NCI-H1417 (cell line): Measurements from ENCODE around the gene RRP8.

Source experiments
- DNase-seq, 3 experiments: peaks; one replicate each; lab custom pipeline; 2025; lab: John Stamatoyannopoulos, UW

The RRP8 gene

DNA sequence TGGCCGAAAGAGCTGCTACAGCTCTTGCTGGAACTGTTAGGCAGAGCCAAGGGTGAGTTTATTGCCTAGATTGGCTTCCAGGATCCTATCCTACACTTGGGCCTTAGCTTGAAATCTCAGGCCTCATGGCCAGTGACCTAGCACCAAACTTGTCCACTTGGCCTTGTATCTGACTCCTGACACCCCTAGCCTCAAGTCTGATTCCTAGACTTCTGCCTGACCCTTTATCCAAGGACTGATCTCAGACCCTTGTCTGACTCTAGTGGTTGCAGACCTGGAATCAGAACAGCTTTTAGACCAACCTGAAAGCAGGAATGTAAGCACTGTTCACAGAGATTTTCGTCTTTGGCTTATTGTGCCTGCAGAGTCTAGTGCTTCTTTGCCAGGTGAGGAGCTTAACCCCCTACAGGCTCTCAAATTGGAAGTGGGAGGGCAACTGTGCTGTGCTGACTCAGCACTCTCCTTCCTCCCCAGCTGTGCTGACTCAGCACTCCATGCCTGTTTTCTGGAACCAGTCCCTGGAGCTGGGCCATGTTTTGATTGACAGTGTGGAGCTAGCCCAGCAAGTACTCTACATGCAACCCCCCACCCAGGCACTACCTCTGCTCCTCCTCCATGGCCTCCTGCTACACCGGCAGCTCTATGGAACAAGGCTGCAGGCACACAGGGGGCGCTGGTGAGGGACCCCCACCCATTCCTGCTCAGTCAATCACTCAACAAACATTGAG, 35.1 kb downstream of the RRP8 start:
- peak in 2 of 3 experiments; percentile 14 to 67 for DNase-seq

DNA sequence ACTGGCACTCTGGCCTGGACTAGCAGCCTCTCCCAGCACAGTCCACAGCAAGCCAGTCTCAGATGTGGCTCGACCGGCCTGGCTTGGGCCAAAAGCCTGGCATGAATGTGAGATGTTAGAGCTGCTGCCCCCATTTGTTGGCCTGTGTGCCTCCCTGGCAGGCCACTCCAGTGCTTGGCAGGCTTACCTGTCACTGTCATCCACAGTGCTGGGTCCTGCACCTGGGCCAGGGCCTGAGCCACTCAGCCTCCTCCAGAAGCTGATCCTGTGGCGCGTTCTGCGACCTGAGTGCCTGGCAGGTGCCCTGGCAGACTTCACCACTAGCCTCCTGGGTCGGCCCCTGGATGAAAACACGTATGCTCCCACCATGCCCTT, 36.1 kb downstream of the RRP8 start:
- DNase-seq, result no peak

DNA sequence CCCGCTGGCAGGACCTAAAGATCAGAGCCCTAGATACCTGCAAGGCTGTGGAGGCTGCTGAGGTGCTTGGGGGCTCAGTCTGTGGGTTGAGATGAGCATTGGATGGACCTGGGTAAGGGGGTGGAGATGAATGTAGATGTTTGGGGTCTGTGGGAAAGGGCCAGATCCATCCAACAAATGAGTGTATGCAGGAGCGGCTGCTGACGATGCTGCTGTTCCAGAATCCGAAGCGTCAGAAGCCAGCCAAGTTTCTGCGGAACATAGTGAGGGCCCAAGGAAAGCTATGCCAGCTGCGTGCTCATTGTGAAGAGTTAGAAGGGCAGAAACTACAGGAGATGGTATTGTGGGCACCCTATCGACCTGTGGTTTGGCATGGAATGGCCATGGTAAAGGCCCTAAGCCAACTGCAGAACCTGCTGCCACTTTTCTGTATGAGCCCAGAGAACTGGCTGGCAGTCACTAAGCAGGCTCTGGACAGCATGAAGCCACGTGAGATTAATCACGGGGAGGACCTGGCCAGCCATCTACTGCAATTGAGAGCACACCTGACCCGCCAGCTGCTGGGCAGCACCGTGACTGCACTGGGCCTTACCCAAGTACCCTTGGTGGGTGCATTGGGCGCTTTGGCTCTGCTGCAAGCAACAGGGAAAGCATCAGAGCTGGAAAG, 36.6 kb downstream of the RRP8 start:
- no peak for DNase-seq

DNA sequence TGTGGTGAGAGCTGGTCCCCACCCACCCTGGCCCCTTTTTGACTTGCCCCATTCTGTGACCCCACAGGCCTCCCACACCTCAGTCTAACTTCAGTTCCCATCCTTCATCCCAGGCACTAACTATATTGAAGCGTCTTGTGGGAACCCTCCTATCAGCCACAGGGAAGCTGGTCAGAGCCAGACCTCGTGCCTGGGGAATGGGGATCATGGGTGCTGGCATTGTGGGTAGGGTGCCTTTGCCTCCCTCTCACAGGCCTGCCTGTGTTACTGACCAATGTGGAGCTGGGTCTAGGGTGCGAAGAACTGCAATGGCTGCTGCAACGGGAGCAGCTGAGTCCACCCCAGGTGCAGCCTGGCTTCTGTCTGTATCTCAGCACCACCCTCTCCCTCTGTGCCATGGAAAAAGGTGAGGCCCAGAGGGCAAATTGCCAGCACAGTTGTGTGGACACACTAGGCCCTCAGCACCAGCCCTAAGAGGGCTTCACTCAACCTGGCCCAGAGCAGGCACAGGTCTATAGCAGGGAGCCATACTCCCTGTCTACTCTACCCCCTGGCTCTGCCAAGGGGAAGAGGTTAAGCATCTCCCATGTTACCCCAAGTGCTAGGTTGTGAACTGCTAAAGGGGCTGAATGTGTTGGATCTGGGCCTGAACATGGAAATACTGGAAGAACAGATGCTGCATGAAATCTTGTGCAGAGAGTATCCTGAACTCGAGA, 37.3 kb downstream of the RRP8 start:
- no peak for DNase-seq

DNA sequence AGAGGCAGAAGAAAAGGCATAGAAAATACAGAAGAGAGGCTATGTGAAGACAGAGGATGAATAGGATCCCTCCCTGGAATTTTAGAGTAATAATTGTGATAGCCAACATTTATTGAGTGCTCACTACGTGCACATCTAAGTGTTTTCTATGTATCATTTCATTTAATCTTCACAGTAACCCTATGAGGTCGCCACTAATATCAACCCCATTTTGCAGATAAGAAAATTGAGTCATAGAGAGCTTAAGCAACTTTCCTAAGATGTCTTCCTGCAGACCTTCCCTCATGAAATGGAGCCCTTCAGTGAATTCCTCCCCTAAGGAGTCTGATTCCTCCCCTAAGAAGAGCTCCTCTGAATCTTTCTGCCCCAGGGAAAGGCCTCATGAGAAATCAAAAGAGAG, 38.1 kb downstream of the RRP8 start:
- DNase-seq, result no peak

DNA sequence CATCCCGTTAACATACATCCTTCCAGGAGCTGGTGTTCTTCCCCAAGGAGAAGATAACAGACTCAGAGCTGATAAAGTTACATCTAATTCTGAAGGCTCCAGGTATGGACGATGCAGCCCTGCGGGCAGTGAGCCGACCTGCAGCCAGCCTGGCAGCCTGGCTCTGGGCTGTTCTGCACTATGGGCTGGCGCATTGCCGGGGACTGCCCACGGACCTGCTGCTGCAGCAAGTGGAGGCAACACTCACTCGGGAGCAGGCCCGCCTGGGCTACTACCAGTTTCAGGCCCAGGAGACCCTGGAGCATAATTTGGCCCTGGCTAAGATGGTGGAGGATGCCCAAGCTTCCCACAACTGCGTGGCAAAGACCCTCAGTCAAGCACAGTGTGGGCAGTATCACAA, 39.7 kb downstream of the RRP8 start:
- no peak for DNase-seq

DNA sequence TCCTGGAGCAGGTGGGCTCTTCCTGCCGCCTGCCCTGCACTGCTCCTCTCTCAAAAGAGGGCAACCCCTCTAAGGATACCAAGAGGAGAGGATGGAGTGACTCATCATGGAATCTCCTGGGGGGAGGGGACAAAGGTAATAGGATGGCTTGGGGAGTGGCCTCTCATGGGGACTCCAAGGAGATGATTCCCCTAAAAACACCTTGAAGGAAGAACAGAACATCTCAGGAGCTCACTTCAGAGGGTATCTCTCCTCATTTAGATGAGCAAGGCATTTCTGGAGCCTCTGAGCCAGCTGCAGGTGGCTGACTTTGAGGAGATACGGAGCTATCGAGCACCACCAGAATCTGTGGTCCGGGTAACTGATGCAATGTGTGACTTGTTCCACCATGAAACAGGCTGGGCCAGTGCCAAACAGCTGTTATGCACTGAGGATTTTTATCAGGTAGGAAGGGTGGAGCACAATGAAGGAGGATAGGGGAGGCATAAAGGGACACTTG, 40.2 kb downstream of the RRP8 start:
- no peak for DNase-seq

DNA sequence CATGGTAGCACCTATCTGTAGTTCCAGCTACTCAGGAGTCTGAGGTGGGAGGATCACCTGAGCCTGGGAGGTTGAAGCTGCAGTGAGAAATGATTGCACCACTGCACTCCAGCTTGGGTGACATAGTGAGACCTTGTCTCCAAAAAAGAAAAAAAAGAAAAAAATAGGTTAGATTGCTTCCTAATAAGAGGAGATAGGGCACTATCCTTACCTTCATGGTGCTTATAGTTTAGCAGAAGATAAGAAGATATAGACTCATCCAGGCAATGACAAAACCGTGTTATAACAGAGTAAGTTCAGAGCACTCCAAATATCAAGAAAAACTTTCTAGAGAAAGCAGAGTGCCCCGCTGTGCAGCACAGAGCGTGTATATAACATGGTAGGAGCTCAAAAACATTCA, 42.1 kb downstream of the RRP8 start:
- DNase-seq, result no peak

DNA sequence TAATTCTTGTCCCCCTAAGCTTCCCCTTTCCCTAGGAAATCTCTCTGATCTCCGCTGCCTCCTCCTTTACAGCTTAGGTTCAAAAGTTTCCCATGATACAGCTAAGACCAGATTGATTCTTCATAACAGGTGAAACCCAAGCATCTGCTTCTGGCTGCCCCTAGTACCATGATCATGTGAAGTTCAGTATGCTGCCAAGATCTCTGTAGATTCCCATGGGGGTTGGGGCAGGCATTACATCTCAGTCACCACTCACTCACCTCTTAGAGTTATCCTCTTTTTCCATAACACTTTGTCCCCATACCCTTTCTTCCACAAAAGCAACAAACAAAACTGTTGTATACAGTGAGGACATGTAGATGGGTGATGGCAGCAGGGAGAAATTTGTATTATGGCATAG, 44.0 kb downstream of the RRP8 start:
- no peak for DNase-seq

DNA sequence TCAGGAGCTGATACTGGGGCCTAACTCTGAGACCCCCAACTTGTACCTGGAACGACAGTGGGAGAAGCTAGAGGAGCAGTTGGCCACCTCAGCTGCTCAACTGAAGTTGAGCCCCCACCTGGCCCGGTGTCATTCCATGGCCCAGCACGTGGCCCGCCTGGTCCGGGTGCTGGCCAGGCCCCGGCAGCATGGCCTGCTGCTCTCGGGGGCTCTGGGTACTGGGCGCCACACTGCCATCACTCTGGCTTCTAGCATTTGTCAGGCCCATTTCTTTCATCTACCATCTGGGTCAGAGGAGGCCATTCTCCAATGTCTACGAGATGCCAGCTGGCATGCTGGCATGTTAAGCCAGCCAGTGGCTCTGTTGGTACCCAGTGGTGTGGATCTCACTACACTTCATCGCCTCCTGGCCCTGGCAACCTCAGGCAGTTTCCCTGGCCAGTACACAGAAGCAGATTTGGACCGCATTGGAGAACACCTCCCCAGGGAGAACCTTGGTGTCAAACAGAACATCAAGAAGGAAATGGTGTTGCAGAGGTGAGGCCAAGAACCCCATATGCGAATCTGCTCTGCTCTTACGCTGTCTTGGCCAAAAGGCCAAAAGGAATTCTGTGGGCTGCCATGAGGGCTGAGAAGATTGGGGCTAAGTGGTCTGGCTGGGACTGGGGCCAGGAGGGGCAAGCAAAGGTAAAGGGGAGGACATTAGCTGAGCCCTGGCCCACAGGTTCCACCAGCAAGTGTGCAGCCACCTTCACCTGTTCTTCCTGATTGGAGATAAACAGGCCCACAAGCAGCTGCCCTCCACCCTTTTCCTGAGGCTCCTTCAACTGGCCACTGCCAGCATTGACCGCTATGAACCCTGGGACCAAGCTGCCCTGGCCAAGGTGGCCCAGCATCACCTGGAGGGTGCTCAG, 45.4 kb downstream of the RRP8 start:
- DNase-seq, result no peak

DNA sequence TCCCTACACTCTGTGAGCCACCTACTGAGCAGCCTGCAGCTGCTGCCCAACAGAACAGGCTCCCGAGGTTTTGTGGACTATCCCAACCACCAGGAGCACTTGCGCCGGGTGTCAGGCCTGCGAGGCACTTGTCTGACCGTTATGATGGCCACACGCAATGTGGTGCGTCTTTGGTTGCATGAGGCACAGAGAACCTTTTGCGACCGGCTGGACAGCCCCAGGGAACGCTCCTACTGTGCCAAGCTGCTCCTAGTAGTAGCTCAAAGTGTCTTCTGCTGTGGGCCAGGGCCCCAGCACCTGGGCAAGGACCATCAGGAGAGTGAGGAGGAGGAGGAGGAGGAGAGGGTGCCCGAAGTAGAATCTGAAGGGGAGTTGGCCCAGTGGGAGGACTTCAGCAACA, 46.4 kb downstream of the RRP8 start:
- DNase-seq, result no peak

DNA sequence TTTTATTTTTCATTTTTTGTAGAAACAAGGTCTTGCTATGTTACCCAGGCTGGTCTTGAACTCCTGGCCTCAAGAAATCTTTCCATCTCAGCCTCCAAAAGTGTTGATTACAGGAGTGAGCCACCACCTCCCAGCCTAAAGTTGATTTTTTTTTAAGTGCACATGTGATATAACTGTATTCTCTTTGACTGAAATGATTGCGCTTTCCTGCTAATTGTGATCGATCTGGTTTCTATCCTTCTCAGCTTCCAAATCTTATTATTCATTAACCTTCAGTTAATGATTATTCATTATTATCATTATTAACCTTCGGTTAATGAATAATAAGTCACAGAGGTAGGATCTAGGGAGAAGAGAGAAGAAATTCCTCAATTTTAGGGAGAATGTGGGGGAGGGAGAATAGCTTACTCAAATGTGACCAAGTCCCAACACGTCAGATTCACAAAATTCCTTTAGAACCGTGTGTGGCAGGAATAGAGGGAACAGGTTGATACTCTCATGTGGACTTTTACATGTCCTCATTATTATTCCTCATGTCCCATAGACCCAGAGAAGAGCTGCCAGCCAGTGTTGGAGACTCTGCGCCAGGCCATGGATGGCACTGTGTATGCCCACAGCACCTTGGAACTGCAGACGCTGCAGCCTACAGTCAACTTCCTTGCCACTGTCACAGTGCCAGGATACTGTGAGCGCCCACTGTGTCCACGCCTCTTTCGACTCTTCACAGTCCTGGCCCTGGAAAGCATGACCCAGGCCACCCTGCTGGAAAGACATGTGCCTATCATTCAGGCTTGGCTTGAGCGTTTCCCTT, 47.1 kb downstream of the RRP8 start:
- DNase-seq, result no peak

DNA sequence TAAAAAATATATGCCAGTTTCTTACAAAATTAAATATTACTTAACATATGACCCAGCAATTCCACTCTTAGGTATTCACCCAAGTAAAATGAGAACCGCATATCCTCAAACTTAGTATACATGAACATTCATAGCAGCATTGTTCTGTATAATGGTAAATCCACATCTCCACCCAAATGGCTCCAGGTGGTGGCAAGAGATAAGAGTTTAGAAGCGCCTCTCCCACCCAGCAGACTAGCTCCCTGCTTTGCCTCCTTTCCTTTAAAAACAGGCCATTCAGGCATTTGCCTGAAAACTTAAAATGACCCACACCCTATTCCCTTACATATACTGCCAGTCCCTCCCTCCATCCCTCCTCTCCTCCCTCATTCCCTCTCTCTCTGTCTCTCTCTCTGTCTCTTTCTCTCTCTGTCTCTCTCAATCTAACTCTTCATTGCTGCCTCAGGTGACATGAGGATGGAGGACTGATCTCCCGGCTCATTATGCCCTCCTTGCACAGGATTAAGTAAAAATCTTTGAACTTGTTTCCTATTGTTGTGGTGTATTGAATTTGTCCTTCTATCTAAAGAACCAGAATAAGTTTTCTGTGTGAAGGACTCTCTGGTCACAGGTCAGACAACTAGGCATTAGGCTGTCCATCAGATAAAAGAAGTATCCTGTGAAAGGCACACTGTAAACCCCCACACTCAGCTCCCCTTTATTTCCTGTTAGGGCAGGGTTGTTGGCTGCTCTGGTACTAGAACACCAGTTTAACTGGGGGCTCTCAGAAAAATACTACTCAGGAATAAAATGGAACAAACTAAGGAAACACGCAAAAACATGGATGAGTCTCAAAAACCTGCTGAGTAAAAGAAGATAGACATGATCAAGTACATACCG, 48.3 kb downstream of the RRP8 start:
- DNase-seq, result no peak

DNA sequence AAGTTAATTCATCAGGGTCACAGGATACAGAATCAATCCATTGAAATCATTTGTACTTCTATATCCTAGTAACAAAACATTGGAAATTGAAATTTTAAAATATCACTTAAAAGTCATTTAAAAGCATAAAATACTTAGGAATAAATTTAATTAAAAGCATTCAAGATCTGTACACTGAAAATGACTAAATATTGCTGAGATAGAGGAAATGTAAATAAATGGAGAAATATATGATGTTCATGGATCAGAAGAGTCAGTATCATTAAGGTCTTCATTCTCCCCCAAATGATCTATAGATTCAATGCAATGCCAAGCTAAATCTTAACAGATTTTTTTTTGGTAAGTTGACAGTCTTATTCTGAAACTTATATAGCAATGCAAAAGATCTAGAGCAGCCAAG, 49.8 kb downstream of the RRP8 start:
- no peak for DNase-seq

DNA sequence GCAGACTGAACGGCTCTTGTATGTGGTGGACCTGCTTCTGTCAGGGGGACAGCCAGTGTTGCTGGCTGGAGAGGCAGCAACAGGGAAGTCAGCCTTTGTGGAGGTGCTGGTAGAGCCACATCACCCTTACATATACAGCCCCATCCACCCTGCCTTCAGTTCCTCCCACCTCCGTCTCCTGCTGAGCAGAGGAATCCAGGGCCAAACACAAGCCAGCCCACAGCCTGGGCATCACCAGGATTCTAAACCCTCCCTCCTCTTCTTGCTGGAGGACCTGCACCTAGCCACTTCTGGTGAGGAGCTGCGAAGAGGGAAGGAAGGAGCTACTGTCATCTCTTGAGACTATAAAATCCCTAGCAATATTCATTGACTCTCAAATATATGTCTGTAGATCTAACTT, 54.8 kb downstream of the RRP8 start:
- DNase-seq, result no peak

DNA sequence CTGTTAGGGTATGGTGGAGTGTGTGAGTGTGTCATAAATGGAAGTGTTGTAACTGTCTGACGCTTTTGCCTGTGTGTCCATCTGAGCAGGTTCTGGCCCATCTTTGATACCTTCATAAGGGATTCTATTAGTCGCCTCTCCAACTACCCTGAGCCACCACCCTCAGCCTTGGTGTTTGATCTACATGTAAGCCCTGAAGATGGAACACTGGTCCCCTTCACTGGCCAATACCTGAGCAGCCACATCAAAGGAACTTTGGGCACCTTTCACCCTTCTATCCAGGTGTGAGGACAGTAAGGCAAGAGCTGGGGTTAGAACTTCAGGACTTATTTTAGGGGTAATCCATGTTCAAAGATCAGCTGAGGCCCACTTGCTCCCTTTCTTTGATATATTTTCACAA, 55.3 kb downstream of the RRP8 start:
- no peak for DNase-seq

DNA sequence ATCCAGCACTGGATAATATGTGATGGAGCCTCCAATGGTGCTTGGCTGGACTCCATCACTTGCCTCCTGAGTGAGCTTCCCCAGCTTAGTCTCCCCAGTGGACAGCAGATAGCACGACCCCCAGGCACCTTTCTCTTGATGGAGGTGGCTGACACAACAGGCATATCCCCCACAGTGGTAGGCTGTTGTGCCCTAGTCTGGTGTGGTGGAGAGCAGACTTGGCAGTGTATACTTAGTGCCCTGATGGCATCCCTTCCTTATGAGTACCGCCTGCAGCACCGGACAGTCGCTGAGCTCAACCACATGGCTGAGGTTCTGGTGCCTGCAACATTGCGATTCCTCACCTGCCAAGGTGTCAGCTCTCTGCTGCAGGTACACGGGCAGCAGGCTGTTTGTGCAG, 56.2 kb downstream of the RRP8 start:
- no peak for DNase-seq

DNA sequence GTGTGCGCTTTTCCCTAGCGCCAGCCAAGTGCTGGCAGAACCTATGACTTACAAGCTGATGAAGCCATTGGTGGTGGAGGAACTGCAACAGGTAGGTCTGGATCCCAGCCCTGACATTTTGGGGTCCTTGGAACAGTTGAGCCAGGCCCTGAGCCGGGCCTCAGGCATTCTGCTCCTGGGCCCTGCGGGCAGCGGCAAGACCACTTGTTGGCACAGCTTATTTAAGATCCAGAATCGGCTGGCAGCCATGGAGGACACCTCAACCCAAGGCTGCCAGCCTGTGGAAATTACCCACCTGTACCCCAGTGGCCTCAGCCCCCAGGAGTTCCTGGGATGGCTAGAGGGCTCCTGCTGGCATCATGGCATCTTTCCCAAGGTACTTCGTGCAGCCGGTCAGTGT, 56.7 kb downstream of the RRP8 start:
- no peak for DNase-seq

DNA sequence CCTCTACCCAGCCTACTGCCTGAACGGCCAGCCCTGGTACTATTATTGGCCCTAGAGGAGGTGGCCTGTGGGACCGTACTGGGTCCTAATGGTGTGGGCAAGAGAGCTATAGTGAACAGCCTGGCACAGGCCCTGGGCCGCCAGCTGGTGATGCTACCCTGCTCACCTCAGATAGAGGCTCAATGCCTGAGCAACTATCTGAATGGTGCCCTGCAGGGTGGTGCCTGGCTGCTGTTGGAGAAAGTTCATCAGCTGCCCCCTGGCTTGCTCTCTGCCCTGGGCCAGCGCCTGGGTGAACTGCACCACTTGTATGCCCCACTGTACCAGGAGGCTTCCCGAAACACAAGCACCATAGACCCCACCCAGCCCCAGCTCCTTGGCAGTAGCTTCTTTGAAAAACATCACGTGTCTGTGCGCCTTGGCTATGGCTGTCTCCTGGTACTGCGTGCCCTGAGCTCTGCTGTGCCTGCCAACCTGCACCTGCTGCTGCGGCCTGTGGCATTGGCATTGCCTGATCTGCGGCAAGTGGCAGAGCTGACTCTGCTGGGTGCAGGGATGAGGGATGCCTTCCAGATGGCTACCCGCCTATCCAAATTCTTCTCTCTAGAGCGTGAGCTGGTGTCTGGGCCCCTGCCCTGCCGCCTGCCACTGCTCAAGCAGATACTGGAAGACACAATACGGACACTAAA, 57.4 kb downstream of the RRP8 start:
- no peak for DNase-seq
